PC-9 (cell line): Measurements from ENCODE around the gene FAM222B. TPM values are rescaled to one million over a fixed set of nuclear protein-coding genes. Genes with fewer than 3 reads are reported as not detected.

ENCODE experiments used
- BruUV-seq: library from RNA; stranded (reverse); fragments of 400-500 nt; replicated peaks from 2 replicates; lab custom pipeline; 2021; lab: Mats Ljungman, UMichigan
- CTCF ChIA-PET: fragments of 300-600 bp; sonication (Branson Sonifier 250); formaldehyde crosslinking; loops from one replicate; lab custom pipeline; 2022; ENCODE audit warnings: antibody characterized with exemption; lab: Charles Lee
- POLR2A ChIA-PET: fragments of 300-600 bp; sonication (Branson Sonifier 250); formaldehyde crosslinking; loops from one replicate; lab custom pipeline; 2022; ENCODE audit warnings: antibody characterized with exemption; ENCODE audit not compliant: unreplicated experiment; lab: Charles Lee
- DNase-seq, 2 experiments: peaks; one replicate each; pipeline versions ENCODE4 v3.0.0 to v3.0.0-alpha.2; 2015 to 2022; ENCODE audit warnings: mixed read lengths in 1 of 2
- H2AFZ ChIP-seq: fragments of 200-600 bp; sonication (generic); 2 replicates; pipeline ENCODE4 v1.8.1; 2017; ENCODE audit warnings: antibody characterized with exemption
- H3F3A ChIP-seq: fragments of 200-600 bp; sonication (generic); 2 replicates; pipeline ENCODE4 v1.8.1; 2017; ENCODE audit warnings: antibody characterized with exemption, mild to moderate bottlenecking, low read depth; ENCODE audit not compliant: insufficient read depth
- H3K27ac ChIP-seq: fragments of 200-600 bp; sonication (generic); 2 replicates; pipeline ENCODE4 v1.6.1; 2016; ENCODE audit warnings: mixed run types
- H3K27me3 ChIP-seq: fragments of 200-600 bp; sonication (generic); 2 replicates; pipeline ENCODE4 v1.6.1; 2016; ENCODE audit warnings: low read depth, mixed run types; ENCODE audit not compliant: insufficient read depth
- H3K36me3 ChIP-seq: fragments of 200-600 bp; sonication (generic); 2 replicates; pipeline ENCODE4 v1.6.1; 2016; ENCODE audit warnings: low read depth, mixed run types
- H3K4me1 ChIP-seq: fragments of 200-600 bp; sonication (generic); replicated peaks from 2 replicates; pipeline ENCODE4 v1.6.1; 2016; ENCODE audit warnings: mixed run types; ENCODE audit not compliant: insufficient read depth
- H3K4me2 ChIP-seq: fragments of 200-600 bp; sonication (generic); 2 replicates; pipeline ENCODE4 v1.6.1; 2017; ENCODE audit warnings: mixed run types
- H3K4me3 ChIP-seq: fragments of 200-600 bp; sonication (generic); 2 replicates; pipeline ENCODE4 v1.6.1; 2016; ENCODE audit warnings: mixed run types
- H3K79me2 ChIP-seq: fragments of 200-600 bp; sonication (generic); 2 replicates; pipeline ENCODE4 v1.6.1; 2017; ENCODE audit warnings: low read depth, mixed run types
- H3K9me2 ChIP-seq: fragments of 200-600 bp; sonication (generic); 2 replicates; pipeline ENCODE4 v1.8.1; 2017; ENCODE audit warnings: mild to moderate bottlenecking; ENCODE audit not compliant: insufficient read depth
- H3K9me3 ChIP-seq: fragments of 200-600 bp; sonication (generic); 2 replicates; pipeline ENCODE4 v1.8.1; 2016; ENCODE audit warnings: low read depth; ENCODE audit not compliant: insufficient read depth
- H4K20me1 ChIP-seq: fragments of 200-600 bp; sonication (generic); 2 replicates; pipeline ENCODE4 v1.8.1; 2017; ENCODE audit not compliant: insufficient read depth
- CTCF ChIP-seq: fragments of 200-600 bp; sonication (generic); conservative IDR thresholded peaks from 2 replicates; pipeline ENCODE4 v1.6.1; 2017; ENCODE audit warnings: mixed run types, antibody characterized with exemption, mild to moderate bottlenecking, moderate library complexity
- EZH2 ChIP-seq: fragments of 200-600 bp; sonication (generic); IDR thresholded peaks from 2 replicates; pipeline ENCODE4 v1.8.0; 2017; ENCODE audit warnings: antibody characterized with exemption, low read depth
- intact Hi-C: fragments of 100-400 bp; cut with micrococcal nuclease; formaldehyde crosslinking; loops from one replicate; pipeline ENCODE4 v1.10.0; 2022; ENCODE audit not compliant: unreplicated experiment
- total RNA-seq: library from RNA; stranded (reverse); gene quantifications from 2 replicates; pipeline ENCODE4 v1.2.3, GENCODE V29; 2021

FAM222B gene
- total RNA-seq, 1 experiment from 2014 or later = 26.4 TPM

GRCh38 chr17:28855336-28855679 lies 12.7 kb upstream of the FAM222B start:
- TSS peak; percentile 73 for BruUV-seq
- no peak overlapping the region for H3K27ac ChIP-seq
- TF ChIP-seq EZH2 (no peak), CTCF (no peak)
- peak overlapping the region; percentile 65 for H3K4me3 ChIP-seq
- peak overlapping the region; percentile 97 for H2AFZ ChIP-seq
- DNase-seq = no peak
- no peaks in the 10 kb centered on the region for H4K20me1 ChIP-seq
- CTCF ChIA-PET = interaction anchor here (0.6 to 0.8 kb wide), 2 partner anchors 90 to 92 kb away, joined by 3 to 4 read pairs; no protein-coding TSS in a partner anchor
- POLR2A ChIA-PET = interaction anchor here (0.6 kb wide), 2 partner anchors 108 to 129 kb away, joined by 3 to 9 read pairs; no protein-coding TSS in a partner anchor
- intact Hi-C loops = no loop called here
- H3K4me1 ChIP-seq = peaks cover 5% of the 10 kb centered on the region; the same call in 1 of the 2 replicates
- no peaks in the 10 kb centered on the region for H3K36me3 ChIP-seq
- no peaks in the 10 kb centered on the region for H3K27me3 ChIP-seq
- no peaks in the 10 kb centered on the region; the same call in 1 of the 2 replicates for H3F3A ChIP-seq
- peaks cover 15% of the 10 kb centered on the region for H3K79me2 ChIP-seq
- H3K4me2 ChIP-seq = peak overlapping the region; percentile 89
- no peaks in the 10 kb centered on the region for H3K9me2 ChIP-seq
- no peaks in the 10 kb centered on the region for H3K9me3 ChIP-seq

DNA sequence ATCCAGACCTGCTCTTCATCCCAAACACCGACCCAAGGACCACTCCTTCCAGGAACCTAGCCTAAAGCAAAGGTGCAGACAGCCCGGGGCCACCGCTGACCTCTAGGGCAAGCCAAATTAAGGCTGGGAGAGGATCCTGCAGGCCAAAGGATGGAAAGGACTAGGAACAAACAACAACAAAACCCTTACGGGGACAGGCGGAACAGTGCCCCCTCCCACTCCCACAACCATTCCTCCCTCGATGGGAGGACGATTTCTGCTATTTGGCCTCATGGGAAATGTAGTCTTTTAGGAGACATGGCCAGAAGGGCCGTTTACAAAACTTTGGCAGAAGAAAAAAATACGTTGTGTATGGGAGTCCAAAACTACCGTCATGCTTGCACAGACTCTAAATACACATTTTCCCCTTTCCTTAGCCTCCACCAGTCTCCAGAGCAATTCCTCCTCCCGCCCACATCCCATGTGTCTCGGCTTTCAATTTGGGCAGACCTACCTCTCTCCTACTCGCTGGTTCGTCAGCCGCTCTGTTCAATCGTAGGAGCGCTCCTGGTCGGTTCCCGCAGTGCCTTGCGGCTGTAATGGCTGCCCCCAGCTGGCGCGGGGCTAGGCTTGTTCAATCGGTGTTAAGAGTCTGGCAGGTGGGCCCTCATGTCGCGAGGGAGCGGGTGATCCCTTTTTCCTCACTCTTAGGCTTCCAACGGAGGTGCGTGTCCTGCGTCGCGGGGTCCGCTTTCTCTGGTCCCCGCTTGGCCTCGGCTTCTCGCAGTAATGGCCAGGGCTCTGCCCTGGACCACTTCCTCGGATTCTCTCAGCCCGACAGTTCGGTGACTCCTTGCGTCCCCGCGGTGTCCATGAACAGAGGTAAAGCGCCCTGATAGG lies 12.1 kb upstream of the FAM222B start, which contains the start of gene ERAL1:
Gene ERAL1, plus strand, starts transcription at position 560 of the 879 bp plus-strand sequence. Its CDS starts 19 bp downstream, at position 579.
- Histone ChIP-seq H3K4me2 (peak within 1 kb of the TSS; percentile 89), H3K9me3 (no peaks in the 10 kb centered on the region)
- CTCF ChIA-PET = no interaction called here

More for the DNA sequence above, 12.1 kb upstream of the FAM222B start, which contains the start of gene ERAL1:
- Histone ChIP-seq H3K27ac (no peak within 1 kb of the TSS), H3F3A (no peaks in the 10 kb centered on the region; the same call in 1 of the 2 replicates), H3K4me3 (peak within 1 kb of the TSS; percentile 65), H3K27me3 (no peaks in the 10 kb centered on the region), H3K79me2 (peaks cover 15% of the 10 kb centered on the region), H3K4me1 (peaks cover 5% of the 10 kb centered on the region; the same call in 1 of the 2 replicates), H2AFZ (peak within 1 kb of the TSS; percentile 97), H3K9me2 (no peaks in the 10 kb centered on the region), H4K20me1 (no peaks in the 10 kb centered on the region), H3K36me3 (no peaks in the 10 kb centered on the region)
- BruUV-seq = TSS peak; percentile 84
- peak; percentile 76 to 77 for DNase-seq
- POLR2A ChIA-PET = interaction anchor here (0.6 kb wide), 2 partner anchors 102 to 128 kb away, joined by 3 to 7 read pairs; no protein-coding TSS in a partner anchor
- TF ChIP-seq CTCF = no peak
- TF ChIP-seq EZH2 = no peak
- intact Hi-C loops = no loop called here
